ENCODE measurements around the gene RICTOR. TPM values are rescaled to one million over a fixed set of nuclear protein-coding genes. Genes with fewer than 3 reads are reported as not detected.
A peak's percentile ranks its signal among the peaks of the same experiment; 100 is the strongest.

The RICTOR gene
- polyA plus RNA-seq, 1 experiment, result 6.3 TPM

DNA sequence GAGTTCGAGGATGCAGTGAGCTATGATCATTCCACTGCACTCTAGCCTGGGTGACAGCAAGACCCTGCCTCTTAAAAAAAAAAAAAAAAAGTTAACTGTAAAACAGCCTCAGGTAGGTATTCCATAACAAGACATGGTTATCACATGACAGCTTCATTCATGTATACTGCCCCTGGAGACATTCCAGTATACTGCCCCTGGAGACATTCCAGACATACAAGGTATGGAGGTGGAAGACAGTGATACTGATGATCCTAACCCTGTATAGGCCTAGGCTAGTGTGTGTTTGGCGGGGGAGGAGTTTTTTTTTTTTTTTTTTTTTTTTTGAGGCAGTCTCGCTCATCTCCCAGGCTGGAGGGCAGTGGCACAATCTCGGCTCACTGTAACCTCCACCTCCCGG lies 105.5 kb downstream of the RICTOR start:
- ChIA-PET CTCF (interaction anchor here (0.6 to 1.2 kb wide), 3 partner anchors 9 to 315 kb away, joined by 3 to 4 read pairs (median 3); no protein-coding TSS in a partner anchor), POLR2A (no interaction called here)
- TF ChIP-seq, protein P1, sequence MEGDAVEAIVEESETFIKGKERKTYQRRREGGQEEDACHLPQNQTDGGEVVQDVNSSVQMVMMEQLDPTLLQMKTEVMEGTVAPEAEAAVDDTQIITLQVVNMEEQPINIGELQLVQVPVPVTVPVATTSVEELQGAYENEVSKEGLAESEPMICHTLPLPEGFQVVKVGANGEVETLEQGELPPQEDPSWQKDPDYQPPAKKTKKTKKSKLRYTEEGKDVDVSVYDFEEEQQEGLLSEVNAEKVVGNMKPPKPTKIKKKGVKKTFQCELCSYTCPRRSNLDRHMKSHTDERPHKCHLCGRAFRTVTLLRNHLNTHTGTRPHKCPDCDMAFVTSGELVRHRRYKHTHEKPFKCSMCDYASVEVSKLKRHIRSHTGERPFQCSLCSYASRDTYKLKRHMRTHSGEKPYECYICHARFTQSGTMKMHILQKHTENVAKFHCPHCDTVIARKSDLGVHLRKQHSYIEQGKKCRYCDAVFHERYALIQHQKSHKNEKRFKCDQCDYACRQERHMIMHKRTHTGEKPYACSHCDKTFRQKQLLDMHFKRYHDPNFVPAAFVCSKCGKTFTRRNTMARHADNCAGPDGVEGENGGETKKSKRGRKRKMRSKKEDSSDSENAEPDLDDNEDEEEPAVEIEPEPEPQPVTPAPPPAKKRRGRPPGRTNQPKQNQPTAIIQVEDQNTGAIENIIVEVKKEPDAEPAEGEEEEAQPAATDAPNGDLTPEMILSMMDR (IDR thresholded peaks at IDR 0.05; ENCODE audit: insufficient read depth, low read depth, low read length), result no peak
- Histone ChIP-seq H3K27me3 (ENCODE audit: control insufficient read depth, insufficient read depth, low read length) (no peaks in the 10 kb centered on the region), H3K4me3 (ENCODE audit: low read depth, low read length) (no peak overlapping the region), H3K36me3 (ENCODE audit: control insufficient read depth, insufficient read depth, low read length) (peaks cover 1% of the 10 kb centered on the region)
- no peak for DNase-seq (ENCODE audit: low read depth)

DNA sequence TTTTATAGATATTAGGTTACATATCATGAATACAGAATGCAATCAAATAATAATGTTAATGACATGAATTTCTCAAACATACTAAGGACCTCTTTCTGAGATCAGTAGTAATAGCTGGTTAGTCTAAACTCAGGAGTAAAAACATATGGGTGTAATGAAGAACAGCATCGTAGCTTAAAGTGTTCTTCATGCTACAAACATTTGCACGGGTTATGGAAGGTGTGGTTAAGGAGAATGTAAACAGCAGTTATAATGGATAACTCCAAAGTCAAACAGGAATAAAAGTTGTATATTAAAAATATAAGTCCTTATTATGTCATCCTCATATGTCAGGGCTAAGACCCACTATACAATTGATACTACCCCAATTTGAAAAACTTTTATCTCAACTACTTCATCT lies 112.5 kb downstream of the RICTOR start:
- no peak overlapping the region for H3K4me3 ChIP-seq (ENCODE audit: low read depth, low read length)
- POLR2A ChIA-PET, result no interaction called here
- DNase-seq (ENCODE audit: low read depth), result no peak
- H3K27me3 ChIP-seq (ENCODE audit: control insufficient read depth, insufficient read depth, low read length), result no peaks in the 10 kb centered on the region
- CTCF ChIA-PET, result no interaction called here
- peaks cover 3% of the 10 kb centered on the region for H3K36me3 ChIP-seq (ENCODE audit: control insufficient read depth, insufficient read depth, low read length)
- TF ChIP-seq, protein P1 (IDR thresholded peaks at IDR 0.05; ENCODE audit: insufficient read depth, low read depth, low read length), result no peak

DNA sequence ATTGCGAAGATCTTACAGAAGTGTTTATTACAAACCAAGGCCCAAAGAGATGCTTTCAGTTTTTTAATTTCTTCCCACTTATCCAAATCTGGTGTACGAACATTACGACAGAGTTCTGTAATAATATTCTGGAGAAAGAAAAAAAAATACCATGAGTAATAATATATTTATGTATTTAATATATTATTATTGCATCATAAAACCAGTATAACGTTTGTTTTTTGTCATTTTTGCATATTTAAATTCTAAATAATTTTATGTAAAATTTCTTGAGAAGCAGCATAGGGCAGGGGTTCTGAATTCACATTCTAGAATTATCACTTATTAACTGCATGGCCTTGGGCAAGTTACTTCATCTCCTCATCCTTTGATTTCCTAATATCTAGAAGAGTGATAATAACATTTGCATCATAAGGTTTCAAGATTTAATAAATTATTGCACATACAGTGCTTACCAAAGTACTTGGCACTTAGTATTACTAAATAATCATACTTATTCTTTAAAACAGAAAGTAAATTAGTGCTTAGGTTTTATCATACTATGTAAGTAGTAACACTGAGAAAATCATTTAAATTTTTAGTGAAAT lies 120.7 kb downstream of the RICTOR start:
- CTCF ChIA-PET, result no interaction called here
- Histone ChIP-seq H3K36me3 (ENCODE audit: control insufficient read depth, insufficient read depth, low read length) (peaks cover 6% of the 10 kb centered on the region), H3K4me3 (ENCODE audit: low read depth, low read length) (no peak overlapping the region), H3K27me3 (ENCODE audit: control insufficient read depth, insufficient read depth, low read length) (no peaks in the 10 kb centered on the region)
- DNase-seq (ENCODE audit: low read depth), result no peak
- TF ChIP-seq, protein P1 (IDR thresholded peaks at IDR 0.05; ENCODE audit: insufficient read depth, low read depth, low read length), result no peak
- POLR2A ChIA-PET, result no interaction called here

DNA sequence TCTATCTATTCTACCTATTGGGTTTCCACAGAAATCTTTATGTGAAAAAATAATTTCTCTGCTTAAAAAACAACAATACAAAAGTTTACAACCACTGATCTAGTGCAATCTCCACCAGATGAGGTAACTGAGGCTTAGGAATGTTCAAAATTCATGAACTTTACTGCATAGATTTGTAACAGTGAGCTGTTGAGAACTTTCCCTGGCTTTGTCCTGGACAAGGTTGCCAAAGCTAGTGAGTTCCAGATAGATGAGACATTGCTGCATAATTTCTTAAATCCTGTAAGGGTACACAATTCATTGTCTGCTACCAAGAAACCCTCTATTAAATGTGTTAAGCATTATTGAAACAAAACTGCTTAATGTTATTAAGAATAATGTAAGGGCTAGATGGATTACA lies 125.7 kb downstream of the RICTOR start:
- H3K27me3 ChIP-seq (ENCODE audit: control insufficient read depth, insufficient read depth, low read length), result no peaks in the 10 kb centered on the region
- ChIA-PET POLR2A (no interaction called here), CTCF (no interaction called here)
- peaks cover 4% of the 10 kb centered on the region for H3K36me3 ChIP-seq (ENCODE audit: control insufficient read depth, insufficient read depth, low read length)
- H3K4me3 ChIP-seq (ENCODE audit: low read depth, low read length), result no peak overlapping the region
- TF ChIP-seq, protein P1 (IDR thresholded peaks at IDR 0.05; ENCODE audit: insufficient read depth, low read depth, low read length), result no peak
- peak; percentile 21 for DNase-seq (ENCODE audit: low read depth)

DNA sequence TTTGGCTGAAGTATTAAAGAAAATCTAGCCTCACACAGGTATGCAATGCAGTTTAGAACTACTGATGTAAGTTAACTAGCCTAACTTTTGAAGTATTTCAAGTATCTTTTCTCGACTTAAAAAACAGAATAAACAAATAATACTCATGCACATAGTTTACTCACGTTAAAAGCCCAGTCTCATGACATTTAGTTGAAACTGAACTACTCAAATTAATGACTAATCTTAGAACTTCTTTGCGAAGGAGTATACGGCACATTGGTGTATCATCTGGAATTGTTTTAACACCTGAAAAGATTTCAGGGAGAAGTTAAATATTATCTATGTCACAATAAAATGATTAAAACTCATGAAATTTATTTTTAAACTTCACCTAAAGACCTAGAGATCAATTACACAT lies 129.9 kb downstream of the RICTOR start:
- peaks cover 3% of the 10 kb centered on the region for H3K36me3 ChIP-seq (ENCODE audit: control insufficient read depth, insufficient read depth, low read length)
- H3K4me3 ChIP-seq (ENCODE audit: low read depth, low read length), result no peak overlapping the region
- ChIA-PET POLR2A (no interaction called here), CTCF (interaction anchor here (2.0 kb wide), 1 partner anchor 136 kb away, joined by 4 read pairs; no protein-coding TSS in a partner anchor)
- H3K27me3 ChIP-seq (ENCODE audit: control insufficient read depth, insufficient read depth, low read length), result no peaks in the 10 kb centered on the region
- DNase-seq (ENCODE audit: low read depth), result no peak
- TF ChIP-seq, protein P1 (IDR thresholded peaks at IDR 0.05; ENCODE audit: insufficient read depth, low read depth, low read length), result no peak

Measured in BJ (cell line).